ENCODE data around the gene GDA.

Gene GDA

DNA sequence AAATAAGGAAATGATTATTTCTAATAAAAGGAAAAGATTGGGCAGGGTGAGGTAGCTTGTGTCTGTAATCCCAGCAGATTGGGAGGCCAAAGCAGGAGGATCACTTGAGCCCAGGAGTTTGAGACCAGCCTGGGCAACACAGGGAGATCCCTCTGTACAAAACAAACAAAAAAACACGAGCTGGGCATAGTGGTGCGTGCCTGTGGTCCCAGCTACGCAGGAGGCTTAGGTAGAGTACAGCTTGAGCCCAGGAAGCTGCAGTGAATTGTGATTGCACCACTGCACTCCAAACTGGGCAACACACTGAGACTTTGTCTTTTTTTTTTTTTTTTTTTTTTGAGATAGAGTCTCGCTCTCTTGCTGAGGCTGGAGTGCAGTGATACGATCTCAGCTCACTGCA, 18.8 kb downstream of the GDA start:
- DNase-seq = no peak
- intact Hi-C loops (cut with DNase I; ENCODE audit: low total_unique reads) = no loop called here

DNA sequence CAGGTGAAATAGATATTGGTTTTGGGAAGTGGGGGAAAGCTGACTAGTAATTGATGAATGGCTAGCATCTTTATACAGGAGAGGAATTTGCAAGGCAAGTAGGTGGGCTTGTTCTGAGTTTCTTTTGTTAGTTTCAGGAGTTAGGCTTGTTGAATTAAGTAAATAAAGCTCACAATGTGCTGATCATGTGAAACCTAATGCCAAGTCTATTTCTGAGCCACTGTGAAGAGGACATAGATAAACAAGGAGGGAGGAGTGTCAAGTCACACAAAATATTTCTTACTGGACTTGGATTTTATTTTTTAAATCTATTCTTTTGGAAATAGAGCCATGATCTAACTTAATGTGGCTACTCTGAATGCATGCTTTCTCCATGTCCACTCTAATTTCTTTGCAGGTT, 19.9 kb downstream of the GDA start:
- Histone ChIP-seq H3K9me3 (no peaks in the 10 kb centered on the region), H3K27ac (no peak overlapping the region), H3K27me3 (no peaks in the 10 kb centered on the region), H3K4me3 (no peak overlapping the region), H3K36me3 (no peaks in the 10 kb centered on the region), H3K4me1 (no peaks in the 10 kb centered on the region)
- TF ChIP-seq, protein P1, sequence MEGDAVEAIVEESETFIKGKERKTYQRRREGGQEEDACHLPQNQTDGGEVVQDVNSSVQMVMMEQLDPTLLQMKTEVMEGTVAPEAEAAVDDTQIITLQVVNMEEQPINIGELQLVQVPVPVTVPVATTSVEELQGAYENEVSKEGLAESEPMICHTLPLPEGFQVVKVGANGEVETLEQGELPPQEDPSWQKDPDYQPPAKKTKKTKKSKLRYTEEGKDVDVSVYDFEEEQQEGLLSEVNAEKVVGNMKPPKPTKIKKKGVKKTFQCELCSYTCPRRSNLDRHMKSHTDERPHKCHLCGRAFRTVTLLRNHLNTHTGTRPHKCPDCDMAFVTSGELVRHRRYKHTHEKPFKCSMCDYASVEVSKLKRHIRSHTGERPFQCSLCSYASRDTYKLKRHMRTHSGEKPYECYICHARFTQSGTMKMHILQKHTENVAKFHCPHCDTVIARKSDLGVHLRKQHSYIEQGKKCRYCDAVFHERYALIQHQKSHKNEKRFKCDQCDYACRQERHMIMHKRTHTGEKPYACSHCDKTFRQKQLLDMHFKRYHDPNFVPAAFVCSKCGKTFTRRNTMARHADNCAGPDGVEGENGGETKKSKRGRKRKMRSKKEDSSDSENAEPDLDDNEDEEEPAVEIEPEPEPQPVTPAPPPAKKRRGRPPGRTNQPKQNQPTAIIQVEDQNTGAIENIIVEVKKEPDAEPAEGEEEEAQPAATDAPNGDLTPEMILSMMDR (IDR thresholded peaks at IDR 0.05) = no peak
- intact Hi-C loops (cut with DNase I; ENCODE audit: low total_unique reads) = no loop called here
- no peak for DNase-seq

More for the DNA sequence above, 18.8 kb downstream of the GDA start:
- Histone ChIP-seq H3K36me3 (no peaks in the 10 kb centered on the region), H3K27me3 (no peaks in the 10 kb centered on the region), H3K4me1 (no peaks in the 10 kb centered on the region), H3K9me3 (no peaks in the 10 kb centered on the region), H3K4me3 (no peak overlapping the region), H3K27ac (no peak overlapping the region)
- TF ChIP-seq, protein P1 (IDR thresholded peaks at IDR 0.05) = no peak

DNA sequence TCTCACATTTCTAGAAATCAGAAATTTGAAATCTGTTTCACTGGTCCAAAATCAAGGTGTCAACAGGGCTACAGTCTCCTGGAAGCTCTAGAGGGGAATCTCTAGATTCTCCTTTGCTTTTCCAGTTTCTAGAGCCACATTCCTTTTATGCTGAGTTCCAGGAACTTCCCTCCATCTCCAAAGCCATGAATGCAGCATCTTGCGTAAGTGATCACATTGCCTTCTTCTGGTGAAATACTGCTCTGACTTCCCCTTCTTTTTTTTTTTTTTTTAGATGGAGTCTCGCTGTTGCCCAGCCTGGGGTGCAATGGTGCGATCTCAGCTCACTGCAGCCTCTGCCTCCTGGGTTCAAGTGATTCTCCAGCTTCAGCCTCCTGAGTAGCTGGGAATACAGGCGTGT, 23.8 kb downstream of the GDA start:
- no peak overlapping the region for H3K27ac ChIP-seq
- intact Hi-C loops (cut with DNase I; ENCODE audit: low total_unique reads) = no loop called here
- TF ChIP-seq, protein P1 (IDR thresholded peaks at IDR 0.05) = no peak
- H3K4me1 ChIP-seq = no peaks in the 10 kb centered on the region
- no peak overlapping the region for H3K4me3 ChIP-seq
- no peaks in the 10 kb centered on the region for H3K27me3 ChIP-seq
- DNase-seq = no peak
- H3K36me3 ChIP-seq = no peaks in the 10 kb centered on the region
- H3K9me3 ChIP-seq = no peaks in the 10 kb centered on the region

DNA sequence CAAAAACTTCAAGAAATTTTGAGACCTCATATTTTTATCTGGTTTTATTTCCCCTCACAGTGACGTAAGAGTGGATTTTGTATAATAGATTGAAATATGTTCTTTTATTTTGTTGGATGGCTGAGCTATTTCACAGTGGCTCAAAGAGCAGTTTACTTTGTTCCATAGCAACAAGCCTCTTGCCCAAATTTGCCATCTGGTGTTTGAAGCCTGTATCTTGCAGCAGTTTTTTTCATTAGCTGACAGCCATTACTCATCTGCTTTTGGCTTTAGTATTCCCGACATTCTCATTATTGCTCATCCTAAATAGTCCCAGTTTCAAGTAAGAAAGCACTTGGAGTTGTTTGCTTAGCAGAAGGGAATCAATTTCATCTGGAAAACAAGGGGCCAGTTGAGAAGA, 36.3 kb downstream of the GDA start:
- Histone ChIP-seq H3K27ac (no peak overlapping the region), H3K4me1 (no peaks in the 10 kb centered on the region)
- DNase-seq = no peak

DNA sequence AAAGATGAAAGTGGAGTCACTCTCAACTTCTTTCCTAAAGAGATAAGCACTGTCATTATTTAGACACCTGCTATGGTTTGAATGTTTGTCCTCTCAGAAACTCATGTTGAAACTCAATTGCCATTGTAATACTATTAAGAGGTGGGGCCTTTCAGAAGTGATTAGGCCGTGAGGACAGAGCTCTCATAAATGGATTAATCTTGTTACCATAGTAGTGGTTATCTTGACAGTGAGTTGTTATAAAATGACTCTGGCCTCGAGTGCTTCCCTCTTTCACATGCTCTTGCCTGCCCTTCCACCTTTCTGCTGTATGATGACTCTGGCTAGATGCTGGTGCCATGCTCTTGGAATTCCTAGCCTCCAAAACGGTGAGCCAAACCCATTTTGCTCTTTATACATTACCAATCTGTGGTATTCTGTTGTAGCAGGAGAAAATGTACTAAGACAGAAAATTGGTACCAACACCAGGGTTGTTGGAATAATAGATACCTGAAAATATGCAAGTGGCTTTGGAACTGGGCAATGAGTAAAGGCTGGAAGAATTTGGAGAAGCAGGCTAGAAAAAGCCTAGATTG, 38.0 kb downstream of the GDA start:
- peaks cover 0 to 2% of the 10 kb centered on the region in 2 donors for H3K27me3 ChIP-seq

More for the DNA sequence above, 36.3 kb downstream of the GDA start:
- peaks cover 0 to 10% (median 0%) of the 10 kb centered on the region in 3 donors for H3K9me3 ChIP-seq
- no peak overlapping the region for H3K4me3 ChIP-seq
- intact Hi-C loops (cut with DNase I; ENCODE audit: low total_unique reads) = no loop called here
- TF ChIP-seq, protein P1 (IDR thresholded peaks at IDR 0.05) = no peak
- peaks cover 0 to 2% of the 10 kb centered on the region in 2 donors for H3K27me3 ChIP-seq
- H3K36me3 ChIP-seq = no peaks in the 10 kb centered on the region

More for the DNA sequence above, 38.0 kb downstream of the GDA start:
- H3K27ac ChIP-seq = no peak overlapping the region
- H3K4me1 ChIP-seq = no peaks in the 10 kb centered on the region
- H3K36me3 ChIP-seq = no peaks in the 10 kb centered on the region
- DNase-seq = no peak
- peaks cover 0 to 10% (median 0%) of the 10 kb centered on the region in 3 donors for H3K9me3 ChIP-seq
- TF ChIP-seq, protein P1 (IDR thresholded peaks at IDR 0.05) = no peak
- no peak overlapping the region for H3K4me3 ChIP-seq
- intact Hi-C loops (cut with DNase I; ENCODE audit: low total_unique reads) = no loop called here
